Inferior parietal cortex (tissue), 1 donor: ENCODE results near the gene SLC6A3.

Experiments
- DNase-seq: peaks from one replicate; pipeline ENCODE4 v3.0.0-alpha.2; 2016; ENCODE audit errors: extremely low spot score

Gene SLC6A3

GRCh38 chr5:1388383-1388967 is 56.8 kb downstream of the SLC6A3 start:
- DNase-seq, result no peak

GRCh38 chr5:1387876-1388275 is 57.4 kb downstream of the SLC6A3 start:
- no peak for DNase-seq

GRCh38 chr5:1387059-1387755 is 58.0 kb downstream of the SLC6A3 start:
- no peak for DNase-seq

GRCh38 chr5:1386274-1386717 is 58.9 kb downstream of the SLC6A3 start:
- DNase-seq, result peak; percentile 14

- peak; percentile 39 for DNase-seq
Measured at GRCh38 chr5:1385395-1386273, 59.6 kb downstream of the SLC6A3 start.

GRCh38 chr5:1384521-1384920 is 60.7 kb downstream of the SLC6A3 start:
- no peak for DNase-seq

- no peak for DNase-seq
Measured at GRCh38 chr5:1383886-1384401, 61.3 kb downstream of the SLC6A3 start.

- no peak for DNase-seq
Measured at GRCh38 chr5:1383344-1383743, 61.9 kb downstream of the SLC6A3 start.

- DNase-seq, result no peak
Measured at GRCh38 chr5:1382248-1382700, 63.0 kb downstream of the SLC6A3 start.

GRCh38 chr5:1381370-1382247 is 63.6 kb downstream of the SLC6A3 start:
- no peak for DNase-seq

GRCh38 chr5:1380910-1381309 is 64.3 kb downstream of the SLC6A3 start:
- no peak for DNase-seq

GRCh38 chr5:1380011-1380817 is 65.0 kb downstream of the SLC6A3 start:
- peak; percentile 21 for DNase-seq

GRCh38 chr5:1378866-1379659 is 66.2 kb downstream of the SLC6A3 start:
- no peak for DNase-seq

GRCh38 chr5:1378096-1378495 is 67.1 kb downstream of the SLC6A3 start:
- no peak for DNase-seq

GRCh38 chr5:1376981-1377380 is 68.3 kb downstream of the SLC6A3 start:
- no peak for DNase-seq

- DNase-seq, result no peak
Measured at GRCh38 chr5:1375871-1376810, 69.1 kb downstream of the SLC6A3 start.

GRCh38 chr5:1374679-1375055 is 70.6 kb downstream of the SLC6A3 start:
- DNase-seq, result no peak

GRCh38 chr5:1374030-1374678 is 71.1 kb downstream of the SLC6A3 start:
- DNase-seq, result no peak
